ENCODE measurements around the gene PSAT1.

GRCh38 chr9:78309066-78309465, 12.1 kb downstream of the PSAT1 start:
- no peak for TF ChIP-seq SIN3A (IDR thresholded peaks at IDR 0.05; ENCODE audit: borderline replicate concordance, insufficient read depth, low read depth, low read length)
- TF ChIP-seq, protein P1, sequence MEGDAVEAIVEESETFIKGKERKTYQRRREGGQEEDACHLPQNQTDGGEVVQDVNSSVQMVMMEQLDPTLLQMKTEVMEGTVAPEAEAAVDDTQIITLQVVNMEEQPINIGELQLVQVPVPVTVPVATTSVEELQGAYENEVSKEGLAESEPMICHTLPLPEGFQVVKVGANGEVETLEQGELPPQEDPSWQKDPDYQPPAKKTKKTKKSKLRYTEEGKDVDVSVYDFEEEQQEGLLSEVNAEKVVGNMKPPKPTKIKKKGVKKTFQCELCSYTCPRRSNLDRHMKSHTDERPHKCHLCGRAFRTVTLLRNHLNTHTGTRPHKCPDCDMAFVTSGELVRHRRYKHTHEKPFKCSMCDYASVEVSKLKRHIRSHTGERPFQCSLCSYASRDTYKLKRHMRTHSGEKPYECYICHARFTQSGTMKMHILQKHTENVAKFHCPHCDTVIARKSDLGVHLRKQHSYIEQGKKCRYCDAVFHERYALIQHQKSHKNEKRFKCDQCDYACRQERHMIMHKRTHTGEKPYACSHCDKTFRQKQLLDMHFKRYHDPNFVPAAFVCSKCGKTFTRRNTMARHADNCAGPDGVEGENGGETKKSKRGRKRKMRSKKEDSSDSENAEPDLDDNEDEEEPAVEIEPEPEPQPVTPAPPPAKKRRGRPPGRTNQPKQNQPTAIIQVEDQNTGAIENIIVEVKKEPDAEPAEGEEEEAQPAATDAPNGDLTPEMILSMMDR (IDR thresholded peaks at IDR 0.05): no peak
- no peak for TF ChIP-seq TCF7L2 (IDR thresholded peaks at IDR 0.05; ENCODE audit: low read depth, low read length)
- no peak for TF ChIP-seq POLR2AphosphoS5 (IDR thresholded peaks at IDR 0.05; ENCODE audit: low read depth, low read length)
